Measurements from ENCODE around the gene MPO.
A peak's percentile ranks its signal among the peaks of the same experiment; 100 is the strongest.

Gene MPO

DNA sequence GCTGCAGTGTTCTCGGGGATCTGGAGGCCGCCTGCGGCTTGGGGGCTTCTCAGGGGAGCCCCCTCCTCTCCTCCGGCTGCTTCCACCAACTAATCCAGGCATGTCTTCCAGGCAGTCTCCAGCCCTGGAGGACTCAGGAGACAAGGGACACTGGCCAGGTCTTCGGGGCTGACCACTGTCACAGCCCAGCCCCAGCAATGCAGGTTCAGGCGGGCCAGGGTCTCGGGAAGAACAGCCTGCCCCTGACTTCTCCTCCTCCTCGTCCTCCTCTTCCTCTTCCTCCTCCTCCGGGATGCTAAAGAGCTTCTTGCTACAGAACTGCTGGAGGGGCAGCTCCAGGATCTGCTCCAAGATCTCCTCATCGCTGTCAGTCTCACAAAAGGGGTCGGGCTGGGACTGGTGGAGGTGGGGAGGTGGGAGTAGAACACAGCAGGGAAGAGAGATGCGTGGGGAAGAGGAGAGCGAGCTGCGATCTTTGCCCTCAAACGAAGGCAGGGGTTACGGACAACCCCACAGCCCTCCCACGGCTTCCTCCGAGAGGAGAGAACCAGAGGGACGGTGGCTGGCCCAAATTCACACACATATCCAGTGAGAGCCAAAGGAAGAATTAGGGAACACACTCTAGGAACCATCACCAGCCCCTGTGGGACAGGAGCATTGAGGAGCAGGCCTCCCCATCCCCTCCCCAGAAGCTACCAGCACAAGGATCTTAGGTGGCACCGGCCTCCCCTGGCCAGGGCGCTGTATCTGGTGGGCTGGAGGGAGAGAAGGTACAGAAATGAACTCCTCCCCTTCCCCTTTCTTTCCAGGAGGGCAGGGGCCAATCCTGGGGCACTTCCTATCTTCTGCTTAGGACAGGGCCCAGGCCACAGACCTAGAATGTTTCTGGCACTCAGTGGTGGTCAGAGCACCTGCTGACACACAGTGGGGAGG is 28.5 kb upstream of the MPO start:
- no peaks in the 10 kb centered on the region for H3K27me3 ChIP-seq (ENCODE audit: control insufficient read depth, insufficient read depth, low read length)
- H3K27ac ChIP-seq (ENCODE audit: low read length) = no peak overlapping the region
- H3K36me3 ChIP-seq (ENCODE audit: control insufficient read depth, low read depth, low read length) = no peaks in the 10 kb centered on the region
- no peak overlapping the region for H3K9ac ChIP-seq (ENCODE audit: low read length)
- no peak overlapping the region for H3K4me3 ChIP-seq (ENCODE audit: low read length)
- no peaks in the 10 kb centered on the region for H3K9me3 ChIP-seq (ENCODE audit: control insufficient read depth, low read depth, low read length)
- no peaks in the 10 kb centered on the region for H3K4me1 ChIP-seq (ENCODE audit: control insufficient read depth, low read depth, low read length)

DNA sequence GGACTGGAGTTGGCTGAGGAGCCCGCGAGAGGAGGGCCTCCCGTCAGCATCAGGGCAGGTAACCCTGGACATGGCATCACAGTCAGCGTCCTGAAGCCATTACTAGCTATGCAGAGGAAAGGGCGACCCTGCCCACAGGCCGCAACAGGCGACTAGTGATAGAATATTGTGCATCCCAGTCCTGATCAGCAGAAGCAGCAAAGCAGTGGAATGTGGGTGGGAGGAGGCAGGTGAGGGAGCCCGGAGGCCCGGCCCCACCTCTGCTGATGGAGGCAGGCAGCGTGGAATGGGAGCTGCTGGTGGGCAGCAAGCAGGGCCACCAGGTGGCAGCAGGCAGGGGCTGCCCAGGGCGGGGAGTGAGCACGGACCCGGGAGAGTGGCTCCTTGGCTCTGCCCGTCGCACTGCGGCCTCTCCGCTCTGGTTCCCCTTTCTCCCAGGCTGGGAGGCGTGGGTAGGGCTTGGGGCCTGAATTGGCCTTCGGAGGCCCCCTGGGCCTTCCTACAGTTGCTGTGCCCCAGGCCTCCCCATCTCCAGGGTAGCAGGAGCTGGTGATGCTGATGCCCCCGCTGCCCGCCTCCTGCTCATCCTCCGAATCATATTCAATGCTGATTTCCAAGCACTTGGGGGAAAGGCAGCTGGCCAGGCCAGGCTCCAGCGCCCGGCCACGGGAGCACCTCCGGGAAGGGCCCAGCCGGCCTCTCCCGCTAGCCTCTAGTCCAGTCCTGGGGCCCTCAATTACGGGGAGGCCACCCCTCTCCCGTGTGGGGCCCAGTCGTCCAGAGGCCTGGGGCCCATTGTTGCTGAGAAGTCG is 27.6 kb upstream of the MPO start:
- no peak overlapping the region for H3K9ac ChIP-seq (ENCODE audit: low read length)
- H3K27me3 ChIP-seq (ENCODE audit: control insufficient read depth, insufficient read depth, low read length) = no peaks in the 10 kb centered on the region
- H3K27ac ChIP-seq (ENCODE audit: low read length) = no peak overlapping the region
- no peak overlapping the region for H3K4me3 ChIP-seq (ENCODE audit: low read length)
- H3K9me3 ChIP-seq (ENCODE audit: control insufficient read depth, low read depth, low read length) = no peaks in the 10 kb centered on the region
- H3K4me1 ChIP-seq (ENCODE audit: control insufficient read depth, low read depth, low read length) = no peaks in the 10 kb centered on the region
- no peaks in the 10 kb centered on the region for H3K36me3 ChIP-seq (ENCODE audit: control insufficient read depth, low read depth, low read length)

DNA sequence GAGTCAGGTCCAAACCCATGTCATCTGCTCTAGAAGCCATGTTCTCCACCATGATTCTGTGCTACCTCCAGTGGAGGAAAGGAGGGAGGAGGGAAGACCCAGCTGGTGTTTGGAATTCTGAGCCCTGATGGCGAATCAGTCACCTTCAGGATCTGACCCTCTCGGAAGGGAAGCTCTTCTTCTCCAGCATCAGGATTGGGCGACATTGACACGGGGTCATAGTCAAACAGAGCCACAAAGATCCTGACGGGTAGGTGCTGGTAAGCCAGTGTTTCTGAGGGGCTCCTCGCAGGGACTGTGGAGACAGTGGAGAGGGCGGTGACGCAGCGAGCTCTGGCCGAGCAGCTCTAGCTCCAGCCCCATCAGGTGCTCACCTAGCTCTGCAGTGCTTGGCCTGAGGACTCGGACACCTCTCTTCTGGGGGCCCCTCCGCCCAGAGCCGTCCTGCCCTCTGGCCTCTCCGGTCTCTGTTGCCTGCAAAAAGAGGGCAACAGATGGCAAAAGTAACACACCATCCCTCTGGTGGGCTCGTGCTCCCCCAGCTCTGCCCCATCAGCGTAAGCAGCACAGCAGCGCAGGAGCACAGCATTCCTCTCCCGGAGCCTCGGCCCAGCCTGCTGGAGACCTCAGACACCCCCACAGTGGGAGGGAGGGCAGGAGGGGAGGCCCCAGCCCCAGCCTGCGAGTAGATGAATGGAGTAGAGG is 26.9 kb upstream of the MPO start:
- no peak overlapping the region for H3K27ac ChIP-seq (ENCODE audit: low read length)
- H3K4me3 ChIP-seq (ENCODE audit: low read length) = no peak overlapping the region
- no peak overlapping the region for H3K9ac ChIP-seq (ENCODE audit: low read length)
- no peaks in the 10 kb centered on the region for H3K27me3 ChIP-seq (ENCODE audit: control insufficient read depth, insufficient read depth, low read length)
- no peaks in the 10 kb centered on the region for H3K36me3 ChIP-seq (ENCODE audit: control insufficient read depth, low read depth, low read length)
- H3K4me1 ChIP-seq (ENCODE audit: control insufficient read depth, low read depth, low read length) = no peaks in the 10 kb centered on the region
- H3K9me3 ChIP-seq (ENCODE audit: control insufficient read depth, low read depth, low read length) = no peaks in the 10 kb centered on the region

DNA sequence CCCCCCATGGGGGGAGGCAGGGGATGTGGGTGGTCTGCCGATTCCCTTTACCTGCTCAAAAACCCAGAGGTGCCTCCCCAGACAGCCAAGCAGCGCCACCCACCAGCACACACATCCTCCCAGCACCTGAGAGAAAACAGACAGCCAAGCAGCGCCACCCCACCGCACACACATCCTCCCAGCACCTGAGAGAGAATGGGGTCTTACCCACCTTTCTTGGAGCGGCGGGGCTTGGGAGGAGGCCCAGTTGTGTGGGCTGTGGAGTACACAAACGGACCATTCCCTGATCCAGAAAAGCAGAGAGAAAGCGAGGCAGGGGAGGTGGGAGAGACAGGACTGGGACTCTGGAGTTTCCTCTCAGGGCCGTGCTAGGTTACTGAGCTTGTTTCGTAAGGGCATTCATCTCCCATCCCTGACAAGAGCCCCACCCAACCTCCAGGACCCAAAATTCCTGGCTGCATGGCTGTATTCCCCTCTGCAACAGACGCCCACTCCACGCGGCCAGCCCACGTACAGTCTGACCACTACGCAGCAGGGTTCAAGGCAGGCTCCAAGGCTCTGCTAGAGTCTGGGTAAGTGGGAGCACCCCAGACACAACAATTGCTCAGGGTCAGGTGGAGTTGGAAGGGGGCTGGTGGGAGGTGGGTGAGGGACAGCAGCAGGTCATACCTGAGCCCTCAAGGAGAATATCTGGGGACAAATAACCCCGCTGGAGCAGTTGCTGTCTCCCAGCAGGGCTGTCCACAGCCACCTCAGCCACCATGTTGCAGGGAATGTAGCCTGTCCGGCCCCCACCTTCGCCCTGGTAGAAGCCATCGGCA is 25.6 kb upstream of the MPO start:
- no peaks in the 10 kb centered on the region for H3K36me3 ChIP-seq (ENCODE audit: control insufficient read depth, low read depth, low read length)
- no peaks in the 10 kb centered on the region for H3K4me1 ChIP-seq (ENCODE audit: control insufficient read depth, low read depth, low read length)
- H3K27me3 ChIP-seq (ENCODE audit: control insufficient read depth, insufficient read depth, low read length) = no peaks in the 10 kb centered on the region
- H3K9ac ChIP-seq (ENCODE audit: low read length) = no peak overlapping the region
- H3K9me3 ChIP-seq (ENCODE audit: control insufficient read depth, low read depth, low read length) = no peaks in the 10 kb centered on the region
- no peak overlapping the region for H3K27ac ChIP-seq (ENCODE audit: low read length)
- H3K4me3 ChIP-seq (ENCODE audit: low read length) = no peak overlapping the region

DNA sequence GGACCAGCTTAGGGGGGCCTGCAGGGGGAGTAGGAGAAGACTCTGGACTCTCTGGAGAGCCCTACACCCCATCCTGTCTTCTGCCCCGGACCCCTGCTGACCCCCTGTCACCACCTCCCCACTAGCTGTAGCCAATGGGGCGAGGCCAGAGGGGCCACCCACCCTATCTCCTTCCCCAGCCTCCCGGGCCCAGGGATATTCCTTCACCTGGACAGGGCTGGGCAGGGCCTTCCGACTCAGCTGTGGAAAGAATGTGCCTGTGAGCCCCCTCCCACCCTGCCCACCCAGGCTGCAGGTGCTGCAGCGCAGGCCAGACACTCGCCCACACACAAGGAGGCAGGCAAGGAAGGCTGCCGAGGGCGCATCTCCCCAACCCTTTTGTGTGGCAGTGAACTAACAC is 24.9 kb upstream of the MPO start:
- Histone ChIP-seq H3K4me1 (ENCODE audit: control insufficient read depth, low read depth, low read length) (no peaks in the 10 kb centered on the region), H3K9me3 (ENCODE audit: control insufficient read depth, low read depth, low read length) (no peaks in the 10 kb centered on the region), H3K36me3 (ENCODE audit: control insufficient read depth, low read depth, low read length) (no peaks in the 10 kb centered on the region), H3K27me3 (ENCODE audit: control insufficient read depth, insufficient read depth, low read length) (no peaks in the 10 kb centered on the region), H3K9ac (ENCODE audit: low read length) (no peak overlapping the region), H3K4me3 (ENCODE audit: low read length) (no peak overlapping the region), H3K27ac (ENCODE audit: low read length) (no peak overlapping the region)

DNA sequence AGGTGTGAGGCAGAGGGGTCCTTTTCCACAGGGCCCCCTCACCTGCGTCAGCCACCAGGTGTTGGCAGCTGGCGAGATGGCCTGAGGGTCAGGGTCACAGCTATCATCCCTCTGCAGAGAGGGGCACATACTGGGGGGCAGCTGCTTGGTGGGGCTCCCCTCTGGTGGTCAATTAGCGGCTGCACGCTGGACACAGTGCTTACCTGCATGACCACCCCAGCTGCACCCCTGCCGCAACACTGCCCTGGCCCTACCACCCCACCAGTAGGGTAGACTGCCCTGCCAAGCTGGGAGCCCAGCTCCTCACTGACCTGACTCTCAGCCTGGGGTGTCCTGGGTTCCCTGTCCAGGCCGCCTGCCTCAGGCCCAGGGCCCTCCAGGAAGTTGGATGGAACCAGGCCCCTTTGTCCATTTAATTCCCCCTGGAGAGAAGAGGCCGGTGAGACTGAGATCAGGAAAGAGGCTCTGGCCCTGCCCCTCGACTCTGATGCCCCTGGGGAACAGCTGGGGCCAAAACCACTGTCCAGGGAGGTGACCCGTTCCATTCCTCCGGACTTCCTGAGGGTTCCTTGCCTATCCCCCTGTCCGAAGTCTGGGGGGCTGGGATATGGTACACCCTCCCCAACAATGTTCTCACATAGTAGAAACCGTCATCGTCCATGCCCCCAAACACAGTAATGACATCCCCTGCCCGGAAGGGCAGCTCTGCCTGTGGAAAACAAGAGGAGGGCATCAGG is 24.2 kb upstream of the MPO start:
- H3K27me3 ChIP-seq (ENCODE audit: control insufficient read depth, insufficient read depth, low read length) = no peaks in the 10 kb centered on the region
- H3K4me1 ChIP-seq (ENCODE audit: control insufficient read depth, low read depth, low read length) = no peaks in the 10 kb centered on the region
- H3K4me3 ChIP-seq (ENCODE audit: low read length) = no peak overlapping the region
- peak overlapping the region; percentile 24 for H3K27ac ChIP-seq (ENCODE audit: low read length)
- no peaks in the 10 kb centered on the region for H3K9me3 ChIP-seq (ENCODE audit: control insufficient read depth, low read depth, low read length)
- H3K9ac ChIP-seq (ENCODE audit: low read length) = no peak overlapping the region
- no peaks in the 10 kb centered on the region for H3K36me3 ChIP-seq (ENCODE audit: control insufficient read depth, low read depth, low read length)

DNA sequence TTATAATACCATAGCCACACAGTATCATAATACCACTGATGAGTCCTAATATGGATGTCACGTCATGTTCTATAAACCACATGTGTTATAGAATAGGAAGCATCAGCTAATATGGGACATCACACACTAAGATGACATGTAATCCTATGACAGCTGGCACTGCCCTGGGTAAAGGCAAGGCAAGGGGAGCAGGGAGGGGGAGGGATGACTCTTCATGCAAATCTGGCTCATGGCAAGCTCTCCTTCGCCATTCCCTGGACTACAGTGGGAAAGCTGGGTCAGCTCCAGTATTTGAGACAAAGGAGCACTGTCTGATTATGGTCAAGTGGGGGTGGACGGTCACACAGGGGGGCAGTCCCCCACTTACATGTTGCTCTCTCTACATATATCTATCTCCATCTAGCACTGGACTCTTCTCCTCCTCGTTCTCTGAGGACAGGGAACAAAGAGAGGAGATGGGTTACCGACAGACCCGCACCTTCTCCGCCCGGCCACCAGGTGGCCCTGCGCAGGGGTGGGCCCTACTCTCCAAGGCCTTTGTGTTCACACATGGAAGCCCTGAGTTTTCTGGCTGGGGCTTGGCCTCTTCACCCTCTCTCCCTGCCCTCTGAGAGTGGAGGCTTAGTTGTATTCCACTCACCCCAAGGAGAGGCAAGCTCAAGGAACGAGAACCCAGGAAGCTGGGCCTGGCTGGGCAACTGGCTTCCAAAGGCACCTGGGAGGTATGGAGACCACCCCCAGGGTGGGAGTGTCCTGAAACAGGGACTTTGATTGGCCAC is 23.4 kb upstream of the MPO start:
- Histone ChIP-seq H3K27me3 (ENCODE audit: control insufficient read depth, insufficient read depth, low read length) (no peaks in the 10 kb centered on the region), H3K9me3 (ENCODE audit: control insufficient read depth, low read depth, low read length) (no peaks in the 10 kb centered on the region), H3K4me1 (ENCODE audit: control insufficient read depth, low read depth, low read length) (no peaks in the 10 kb centered on the region), H3K36me3 (ENCODE audit: control insufficient read depth, low read depth, low read length) (no peaks in the 10 kb centered on the region), H3K4me3 (ENCODE audit: low read length) (no peak overlapping the region), H3K27ac (ENCODE audit: low read length) (peak overlapping the region; percentile 24), H3K9ac (ENCODE audit: low read length) (no peak overlapping the region)

DNA sequence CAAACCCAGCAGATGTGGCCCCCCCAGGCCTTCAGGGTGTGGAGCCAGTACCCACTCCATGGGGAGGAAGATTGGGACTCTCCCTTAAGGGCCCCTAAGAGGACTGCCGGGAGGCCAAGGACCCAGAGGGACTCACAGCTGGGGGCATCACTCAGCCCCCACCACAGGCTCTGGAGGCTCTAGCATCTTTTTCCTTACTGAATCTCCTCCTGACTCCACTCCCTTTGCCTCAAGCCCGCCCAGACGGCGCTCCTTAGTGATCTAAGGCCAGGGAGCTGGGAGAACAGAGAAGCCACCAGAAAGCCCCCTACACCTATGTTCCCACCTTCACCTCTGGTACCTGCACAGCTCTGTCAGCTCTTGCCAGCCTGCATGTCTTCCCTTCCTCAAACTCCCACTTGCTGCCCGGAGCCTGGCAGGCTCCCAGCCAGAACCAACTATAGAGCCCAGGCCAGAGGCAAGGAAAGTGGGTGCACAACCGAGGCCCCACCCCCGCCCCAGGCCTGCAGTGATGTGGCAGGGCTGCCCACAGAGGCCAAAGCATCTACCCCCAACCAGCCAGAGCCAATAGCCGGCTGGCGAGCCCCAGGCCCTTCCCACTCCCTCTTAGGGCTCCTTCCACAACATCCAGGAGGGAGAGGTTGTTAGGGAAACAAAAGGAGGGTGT is 22.3 kb upstream of the MPO start:
- no peaks in the 10 kb centered on the region for H3K36me3 ChIP-seq (ENCODE audit: control insufficient read depth, low read depth, low read length)
- H3K4me3 ChIP-seq (ENCODE audit: low read length) = no peak overlapping the region
- H3K4me1 ChIP-seq (ENCODE audit: control insufficient read depth, low read depth, low read length) = no peaks in the 10 kb centered on the region
- H3K27me3 ChIP-seq (ENCODE audit: control insufficient read depth, insufficient read depth, low read length) = no peaks in the 10 kb centered on the region
- no peaks in the 10 kb centered on the region for H3K9me3 ChIP-seq (ENCODE audit: control insufficient read depth, low read depth, low read length)
- H3K27ac ChIP-seq (ENCODE audit: low read length) = no peak overlapping the region
- H3K9ac ChIP-seq (ENCODE audit: low read length) = no peak overlapping the region

DNA sequence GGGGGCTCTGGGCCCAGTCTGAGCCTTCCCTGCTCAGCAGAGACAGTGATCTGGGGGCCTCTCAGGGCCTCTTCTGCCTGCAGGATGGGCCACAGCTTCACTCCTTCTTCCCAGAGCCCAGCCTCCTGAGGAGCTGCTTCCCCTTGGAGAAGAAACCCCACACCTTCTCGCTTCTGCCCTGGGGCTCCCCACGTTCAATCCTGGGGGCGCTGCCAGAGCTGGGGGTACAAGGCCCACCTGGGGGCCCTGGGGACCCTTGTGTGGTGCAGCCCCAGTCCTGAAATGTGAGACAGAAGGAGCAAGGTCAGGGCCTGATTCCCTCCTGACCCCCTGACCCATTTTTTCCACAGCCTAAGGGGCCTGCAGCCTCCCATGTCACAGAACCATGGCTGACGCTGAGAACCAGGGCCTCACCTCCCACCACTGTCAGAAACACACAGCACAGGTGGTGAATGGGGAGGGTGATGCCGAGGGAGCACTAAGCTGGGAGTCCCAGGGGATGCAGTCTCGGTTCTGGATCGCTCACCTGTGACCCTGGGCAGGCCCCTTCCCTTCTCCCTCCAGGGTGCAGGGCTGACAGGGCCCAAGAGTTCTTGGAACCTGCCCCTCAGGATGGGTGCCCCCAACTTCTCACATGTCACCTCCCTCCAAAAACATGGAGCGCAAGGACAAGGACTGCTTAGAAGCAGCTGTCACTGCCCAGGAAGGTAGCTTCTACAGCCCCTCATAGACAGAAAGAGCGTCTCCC is 21.6 kb upstream of the MPO start:
- no peak overlapping the region for H3K4me3 ChIP-seq (ENCODE audit: low read length)
- no peak overlapping the region for H3K27ac ChIP-seq (ENCODE audit: low read length)
- H3K36me3 ChIP-seq (ENCODE audit: control insufficient read depth, low read depth, low read length) = no peaks in the 10 kb centered on the region
- H3K9me3 ChIP-seq (ENCODE audit: control insufficient read depth, low read depth, low read length) = no peaks in the 10 kb centered on the region
- no peaks in the 10 kb centered on the region for H3K27me3 ChIP-seq (ENCODE audit: control insufficient read depth, insufficient read depth, low read length)
- no peaks in the 10 kb centered on the region for H3K4me1 ChIP-seq (ENCODE audit: control insufficient read depth, low read depth, low read length)
- H3K9ac ChIP-seq (ENCODE audit: low read length) = no peak overlapping the region
